GM19324 (cell line): ENCODE data around the gene FAM222B.
A peak's percentile ranks its signal among the peaks of the same experiment; 100 is the strongest.
"Not testable (repeated sequence)": the region's sequence is repeated elsewhere in the genome, so short reads cannot be mapped to it uniquely, and the experiment has no call there.

Source experiments
- ATAC-seq: cut with Tn5 transposase; IDR thresholded peaks from one replicate; pipeline ENCODE4 v1.9.1; 2021; ENCODE audit warnings: mild to moderate bottlenecking, moderate library complexity; ENCODE audit not compliant: unreplicated experiment, low FRiP score

The FAM222B gene

DNA sequence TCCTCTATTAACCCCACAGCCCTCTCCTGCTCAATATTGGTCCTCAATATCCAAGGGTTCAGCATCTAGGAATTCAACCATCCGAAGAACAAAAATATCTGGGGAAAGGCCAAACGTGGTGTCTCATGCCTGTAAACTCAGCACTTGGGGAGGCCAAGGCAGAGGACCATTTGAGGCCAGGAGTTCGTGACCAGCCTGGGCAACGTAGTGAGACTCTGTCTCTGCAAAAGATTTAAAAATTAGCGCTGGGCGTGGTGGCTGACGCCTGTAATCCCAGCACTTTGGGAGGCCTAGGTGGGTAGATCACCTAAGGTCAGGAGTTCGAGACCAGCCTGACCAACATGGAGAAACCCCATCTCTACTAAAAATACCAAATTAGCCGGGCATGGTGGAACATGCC, 4.1 kb upstream of the FAM222B start:
- not testable (repeated sequence) for ATAC-seq

DNA sequence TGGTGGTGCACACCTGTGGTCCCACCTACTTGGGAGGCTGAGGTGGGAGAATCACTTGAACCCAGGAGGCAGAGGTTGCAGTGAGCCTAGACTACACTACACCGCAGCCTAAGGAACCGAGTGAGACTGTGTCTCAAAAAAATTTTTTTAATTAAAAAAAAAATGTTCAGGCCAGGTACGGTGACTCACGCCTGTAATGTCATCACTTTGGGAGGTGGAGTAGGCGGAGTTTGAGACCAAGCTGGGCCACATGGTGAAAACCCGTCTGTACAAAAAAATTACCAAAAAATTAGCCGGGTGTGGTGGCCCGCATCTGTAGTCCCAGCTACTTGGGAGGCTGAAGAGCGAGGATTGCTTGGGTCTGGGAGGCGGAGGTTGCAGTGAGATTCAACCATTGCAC, 3.6 kb upstream of the FAM222B start:
- ATAC-seq: no peak

DNA sequence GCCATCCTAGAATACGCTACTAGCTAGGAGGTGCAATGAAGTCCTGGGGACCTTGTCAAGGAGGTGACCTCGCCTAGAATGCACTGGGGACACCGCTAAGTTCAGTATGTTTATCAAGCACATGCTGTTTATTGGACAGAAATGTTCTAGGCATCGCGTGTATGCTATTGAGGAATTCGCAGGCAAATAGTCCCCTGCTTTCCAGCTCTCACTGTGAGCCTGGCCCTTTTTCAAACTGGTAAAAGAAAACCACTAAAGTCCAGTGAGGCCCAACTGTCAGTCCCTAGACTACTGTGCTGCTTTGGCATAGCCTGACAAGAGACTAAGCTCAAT, 1.2 kb upstream of the FAM222B start:
- ATAC-seq: no peak

- no peak for ATAC-seq
Observed at GRCh38 chr17:28841901-28842281, 699 bp downstream of the FAM222B start.

DNA sequence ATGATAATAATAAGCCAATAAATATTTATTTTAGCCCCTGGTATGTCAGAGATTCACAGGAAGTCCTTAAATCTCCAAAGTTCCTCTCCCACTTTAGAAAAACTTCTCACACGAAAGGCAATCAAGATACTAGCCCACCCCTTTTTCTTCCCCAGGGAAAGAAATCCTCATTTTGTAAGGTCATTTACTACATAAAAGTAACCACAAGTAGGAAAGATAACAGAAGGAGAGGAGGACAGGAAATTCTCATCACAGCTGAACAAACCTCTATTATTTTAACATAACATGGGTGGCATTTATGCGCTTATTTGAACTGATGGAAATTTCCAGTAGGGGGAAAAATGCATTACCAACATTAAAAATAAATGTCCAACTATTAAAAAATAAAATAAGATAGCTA, 3.4 kb downstream of the FAM222B start:
- ATAC-seq: no peak

GRCh38 chr17:28836541-28836940, 6.0 kb downstream of the FAM222B start:
- ATAC-seq: not testable (repeated sequence)

DNA sequence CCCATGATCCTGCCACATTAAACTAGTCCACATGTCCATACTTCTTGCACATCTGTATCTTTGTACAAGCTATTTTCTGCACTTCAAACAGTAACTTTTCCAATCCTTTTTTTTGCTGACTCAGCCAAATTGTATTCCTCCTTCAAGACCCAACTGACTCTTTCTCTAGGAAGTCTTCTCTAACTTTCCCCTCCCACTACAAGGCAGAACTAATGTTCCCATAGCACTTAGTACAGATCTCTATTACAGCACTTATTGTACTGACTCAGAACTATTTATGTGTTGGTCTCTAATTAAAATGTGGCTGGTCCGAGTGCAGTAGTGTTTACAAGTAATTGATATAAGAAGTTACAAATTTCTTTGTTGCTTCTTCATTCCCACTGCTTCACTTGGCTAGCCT, 8.2 kb downstream of the FAM222B start:
- no peak for ATAC-seq

GRCh38 chr17:28828294-28829040, 14.1 kb downstream of the FAM222B start:
- no peak for ATAC-seq

DNA sequence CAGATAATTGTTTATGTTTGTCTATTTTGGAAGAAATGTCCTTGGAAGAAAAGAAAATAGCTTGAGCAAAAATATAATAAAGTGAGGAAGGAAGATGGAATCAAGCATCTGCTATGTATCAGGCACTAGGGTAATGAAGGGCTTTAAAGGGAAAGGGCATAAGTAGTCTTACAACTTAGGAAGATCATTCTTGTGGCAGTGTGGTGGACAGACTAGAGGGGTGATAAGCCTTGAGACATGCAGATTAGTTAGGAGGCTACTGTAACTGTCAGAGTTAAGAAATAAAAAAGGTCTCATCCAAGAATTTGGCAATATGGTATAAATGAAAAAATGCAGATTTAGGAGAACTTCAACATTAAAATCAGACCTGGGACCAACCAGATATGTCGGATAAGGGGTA, 14.9 kb downstream of the FAM222B start:
- no peak for ATAC-seq

DNA sequence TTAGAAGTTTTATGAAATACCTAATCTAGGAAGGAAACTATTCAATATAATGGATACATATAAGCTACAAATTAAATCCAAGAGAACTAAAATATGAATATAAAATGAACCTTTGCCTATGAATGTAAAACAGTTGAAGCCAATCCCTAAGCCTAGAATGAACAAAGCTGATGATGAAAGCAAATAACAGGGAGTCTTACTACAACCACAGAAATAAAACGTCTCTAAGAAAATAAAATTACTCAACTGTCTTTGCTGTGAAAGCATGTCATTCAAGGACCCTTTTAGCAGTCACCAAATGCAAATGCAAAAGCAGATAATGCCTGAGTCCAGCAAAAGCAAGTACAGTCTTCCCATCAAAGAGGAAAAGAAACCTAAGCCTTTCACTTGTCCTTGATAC, 23.0 kb downstream of the FAM222B start:
- no peak for ATAC-seq

DNA sequence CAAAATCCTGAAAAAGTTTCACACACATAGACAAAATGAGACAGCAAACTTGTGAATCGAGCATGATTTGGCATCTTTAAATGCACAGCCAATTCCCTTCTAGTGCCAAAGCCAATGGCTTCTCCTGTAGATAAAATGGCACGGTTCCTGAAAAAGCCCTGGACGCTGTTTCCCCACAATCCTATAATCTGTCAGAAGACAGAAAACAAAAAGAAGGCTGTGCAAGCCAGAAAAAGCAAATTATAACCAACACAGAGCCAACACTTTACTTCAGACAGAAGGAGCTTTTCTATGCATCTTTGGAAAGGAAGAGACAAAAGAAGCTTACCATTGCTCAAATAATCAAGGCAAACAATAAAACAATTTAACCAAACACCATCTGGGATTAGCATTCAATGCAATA, 23.8 kb downstream of the FAM222B start:
- no peak for ATAC-seq

DNA sequence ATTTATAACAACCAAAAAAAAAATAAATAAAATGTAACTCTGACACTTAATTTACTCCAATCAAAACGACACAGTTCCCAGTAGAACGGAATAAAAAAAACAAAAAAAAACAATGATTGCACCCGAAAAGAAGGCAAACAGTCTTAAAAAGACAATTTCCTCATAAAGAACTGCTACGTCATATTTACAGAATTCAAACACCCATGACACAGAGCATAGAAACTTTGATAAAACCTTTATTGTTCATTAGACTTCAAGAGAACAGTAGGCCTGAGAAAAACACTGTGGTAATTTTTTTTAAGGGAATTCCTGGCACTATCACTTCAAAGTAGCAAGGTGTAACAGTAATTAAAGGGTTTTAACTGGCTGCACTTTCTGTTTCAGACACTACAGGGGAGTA, 26.1 kb downstream of the FAM222B start:
- no peak for ATAC-seq

DNA sequence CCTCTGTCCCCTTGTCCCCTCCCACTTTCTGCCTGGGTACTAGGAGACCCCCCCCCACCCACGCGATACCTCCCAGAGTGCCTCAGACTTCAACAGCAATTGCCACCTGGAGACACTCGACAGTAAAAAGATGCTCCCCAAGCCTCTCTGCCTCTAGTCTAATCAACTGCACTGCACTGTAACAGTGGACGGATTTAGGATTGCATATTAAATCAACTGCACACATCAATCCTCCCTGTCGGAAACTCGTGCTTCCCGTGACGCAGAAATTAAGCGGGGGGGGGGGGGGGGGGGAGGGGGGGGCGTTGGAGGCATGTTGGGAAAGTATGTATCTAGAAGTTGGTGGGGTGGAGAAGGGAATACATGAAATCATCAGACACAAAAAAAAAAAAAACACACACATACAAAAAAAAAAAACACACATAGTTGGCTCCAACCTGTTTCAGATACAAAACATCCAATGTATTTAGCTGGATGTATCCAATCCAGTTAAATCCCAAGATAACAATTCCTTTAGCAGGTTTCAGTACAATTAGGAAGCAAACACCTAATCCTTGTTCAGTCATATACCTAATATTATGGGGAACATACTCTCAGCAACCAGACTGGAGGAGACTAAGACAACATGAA, 29.7 kb downstream of the FAM222B start:
- ATAC-seq: no peak

GRCh38 chr17:28812091-28812747, 30.4 kb downstream of the FAM222B start:
- peak; percentile 97 for ATAC-seq

DNA sequence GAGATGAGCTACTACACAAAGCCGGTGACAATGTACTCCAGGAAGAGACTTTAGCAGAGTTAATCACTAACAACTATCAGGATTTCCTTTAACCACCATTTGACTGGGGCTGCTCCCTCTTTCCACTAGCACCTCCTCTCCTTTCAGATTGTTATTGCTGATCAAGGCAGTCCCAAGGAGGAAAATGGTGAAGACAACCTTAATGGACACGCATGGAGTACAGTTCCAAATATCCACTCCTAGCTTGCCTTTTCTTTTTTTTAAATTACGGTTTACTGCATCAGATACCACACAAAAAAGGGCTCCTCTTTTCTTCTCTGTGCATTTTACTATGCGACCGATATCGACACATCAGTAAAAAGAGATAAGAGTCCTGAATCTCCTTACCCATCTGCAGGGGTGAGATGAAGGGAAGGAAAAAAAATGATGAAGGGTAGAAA, 30.9 kb downstream of the FAM222B start:
- peak; percentile 17 for ATAC-seq

GRCh38 chr17:28810437-28810836, 32.2 kb downstream of the FAM222B start:
- no peak for ATAC-seq

- ATAC-seq: no peak
Observed at GRCh38 chr17:28807925-28808634, 34.5 kb downstream of the FAM222B start.

DNA sequence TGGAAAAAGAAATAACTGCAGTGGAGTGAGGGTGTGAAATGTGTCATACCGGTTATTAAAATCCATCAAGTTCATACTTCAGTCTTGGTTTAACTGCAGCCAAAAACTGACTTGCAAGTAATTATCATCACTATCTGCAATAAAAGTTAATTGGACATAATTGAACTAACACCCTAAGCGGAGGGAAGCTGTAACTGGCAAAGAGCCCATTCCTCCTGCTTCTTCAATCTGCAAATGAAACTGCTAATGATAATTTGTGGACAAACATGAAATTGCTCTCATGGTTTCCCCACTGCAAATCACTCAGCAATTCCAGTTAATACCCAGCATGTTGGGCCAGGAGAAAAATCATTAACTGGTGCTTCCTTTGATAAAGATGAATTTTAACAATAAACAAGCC, 46.5 kb downstream of the FAM222B start:
- no peak for ATAC-seq

- ATAC-seq: not testable (repeated sequence)
Observed at GRCh38 chr17:28794846-28795441, 47.6 kb downstream of the FAM222B start.

GRCh38 chr17:28792877-28793661, 49.5 kb downstream of the FAM222B start:
- ATAC-seq: no peak
